HG03439 (cell line): ENCODE data around the gene TRAIP.

Experiments used
- ATAC-seq: cut with Tn5 transposase; IDR thresholded peaks from one replicate; pipeline ENCODE4 v1.9.1; 2021; ENCODE audit warnings: mild to moderate bottlenecking, moderate library complexity; ENCODE audit not compliant: unreplicated experiment

The TRAIP gene

DNA sequence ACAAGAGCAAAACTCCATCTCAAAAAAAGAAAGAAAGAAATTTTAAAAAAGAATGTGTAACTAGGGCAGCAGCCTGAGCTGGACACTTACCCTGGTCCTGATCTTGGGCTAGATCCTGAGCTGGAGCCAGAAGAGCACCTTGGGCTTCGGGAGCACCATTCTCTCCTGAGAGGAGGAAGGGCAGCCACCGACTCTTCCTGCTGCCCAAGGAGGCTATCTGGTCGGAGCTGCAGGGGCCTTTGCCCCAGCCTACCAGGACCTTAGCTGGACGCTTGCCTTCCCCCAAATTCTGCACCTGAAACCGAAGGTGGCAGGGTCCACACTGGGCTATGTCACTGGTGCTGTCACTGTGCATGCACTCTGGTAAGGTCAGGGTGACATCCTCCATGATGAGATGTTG is 20.2 kb upstream of the TRAIP start:
- no peak for ATAC-seq

DNA sequence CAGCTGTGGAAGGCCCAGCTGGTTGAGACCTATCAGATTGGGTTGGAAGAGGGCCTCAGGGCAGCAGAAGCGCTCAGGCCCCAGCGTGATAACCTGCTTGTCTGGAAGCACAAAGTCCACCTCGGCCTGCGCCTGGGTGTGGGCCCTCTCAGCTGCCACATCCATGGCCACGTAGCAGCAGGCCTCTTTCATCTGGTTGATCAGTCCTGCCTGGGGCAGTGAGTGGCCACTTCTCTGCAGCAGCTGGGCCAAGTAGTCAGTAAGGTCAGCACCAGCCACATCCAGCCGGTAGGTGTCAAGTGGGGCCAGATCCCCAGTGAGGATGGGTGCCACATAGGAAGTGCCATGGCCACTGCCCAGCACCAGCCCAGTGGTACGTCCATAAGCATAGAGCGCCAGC is 17.3 kb upstream of the TRAIP start:
- no peak for ATAC-seq

DNA sequence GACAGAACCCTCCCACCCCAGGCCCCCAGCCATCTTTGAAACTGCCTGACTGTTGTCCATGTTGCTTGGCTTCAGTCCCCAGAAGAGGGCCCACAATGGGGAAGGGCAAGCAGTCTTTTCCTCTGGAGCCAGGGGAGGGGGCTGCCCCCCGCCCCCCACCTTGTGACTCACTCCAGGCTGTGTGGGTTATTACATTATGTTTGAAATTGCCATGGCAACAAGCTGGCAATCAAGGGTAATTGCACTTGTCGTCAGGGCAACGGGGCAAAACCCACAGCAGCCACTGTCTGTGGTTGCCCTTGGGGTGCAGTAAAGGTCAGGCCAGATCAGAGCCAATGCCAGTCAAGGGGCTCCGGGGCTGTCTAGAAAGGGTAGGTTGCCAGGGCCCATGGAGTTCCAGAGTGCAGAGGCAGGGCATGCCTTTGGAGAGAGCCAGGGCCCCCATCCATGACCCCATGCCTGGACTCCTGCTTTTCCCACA is 16.5 kb upstream of the TRAIP start:
- no peak for ATAC-seq

DNA sequence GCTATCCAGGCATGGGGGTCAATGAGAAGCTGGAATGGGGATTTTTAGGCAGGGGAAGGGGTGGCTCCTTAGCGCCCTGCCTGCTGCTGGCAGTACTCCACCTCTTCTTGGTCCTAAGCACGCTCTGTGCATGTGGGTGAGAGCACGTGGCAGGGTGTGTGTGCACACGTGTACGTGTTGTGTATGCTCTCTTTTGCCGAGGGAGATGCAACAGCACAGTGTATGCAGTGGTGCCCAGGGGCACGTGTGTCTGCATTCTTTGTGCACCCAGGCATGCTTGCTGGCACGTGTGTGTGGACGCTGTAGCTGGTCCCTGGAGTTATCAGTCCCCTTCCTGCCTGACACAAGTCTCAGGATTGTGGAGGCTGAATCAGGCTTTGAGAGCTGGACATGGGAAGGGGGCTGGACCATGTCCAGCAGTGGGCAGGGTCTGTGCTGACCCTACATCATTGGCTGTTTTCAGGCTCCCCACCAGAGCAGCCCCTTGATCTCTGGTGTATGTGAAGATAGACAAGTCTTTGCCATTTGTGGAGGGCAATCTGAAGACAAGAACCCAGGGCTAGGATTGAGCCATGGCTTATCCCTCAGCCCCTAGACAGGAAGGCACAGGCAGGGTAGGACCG is 15.3 kb upstream of the TRAIP start:
- ATAC-seq, result no peak

DNA sequence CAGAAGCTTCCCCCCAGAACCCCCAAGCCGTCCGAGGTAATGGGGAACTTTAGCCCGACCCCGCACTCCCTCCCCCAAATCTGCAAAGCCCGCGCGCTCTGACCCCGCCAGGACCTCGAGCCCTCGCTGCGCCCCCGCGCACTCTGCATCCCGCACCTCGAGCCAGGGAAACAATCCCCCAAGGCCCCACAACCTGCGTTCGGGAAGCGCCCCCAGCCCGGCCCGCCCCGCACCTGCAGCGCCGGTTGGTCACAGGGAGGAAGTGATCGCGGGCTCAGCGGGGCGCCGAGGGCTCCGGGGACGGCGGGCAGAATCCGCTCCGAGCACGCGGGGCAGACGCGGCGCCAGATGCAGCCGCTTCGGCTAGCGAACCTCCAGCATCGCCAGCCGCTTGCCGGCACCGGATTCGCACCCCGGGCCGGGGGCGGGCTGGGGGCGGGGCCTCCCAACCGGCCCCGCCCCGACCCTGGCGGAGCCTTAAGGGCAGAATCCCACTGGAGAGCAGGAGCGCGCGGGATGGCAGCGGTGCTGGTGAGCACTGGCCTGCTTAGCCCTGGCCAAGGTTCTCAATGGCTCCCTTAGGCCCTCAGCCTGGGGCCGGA is 13.3 kb upstream of the TRAIP start, which contains the start of gene CAMKV:
TSS of gene CAMKV (minus strand) at position 382 of the 602 bp plus-strand sequence. CDS start 7,518 bp downstream, outside the sequence.
- no peak for ATAC-seq

DNA sequence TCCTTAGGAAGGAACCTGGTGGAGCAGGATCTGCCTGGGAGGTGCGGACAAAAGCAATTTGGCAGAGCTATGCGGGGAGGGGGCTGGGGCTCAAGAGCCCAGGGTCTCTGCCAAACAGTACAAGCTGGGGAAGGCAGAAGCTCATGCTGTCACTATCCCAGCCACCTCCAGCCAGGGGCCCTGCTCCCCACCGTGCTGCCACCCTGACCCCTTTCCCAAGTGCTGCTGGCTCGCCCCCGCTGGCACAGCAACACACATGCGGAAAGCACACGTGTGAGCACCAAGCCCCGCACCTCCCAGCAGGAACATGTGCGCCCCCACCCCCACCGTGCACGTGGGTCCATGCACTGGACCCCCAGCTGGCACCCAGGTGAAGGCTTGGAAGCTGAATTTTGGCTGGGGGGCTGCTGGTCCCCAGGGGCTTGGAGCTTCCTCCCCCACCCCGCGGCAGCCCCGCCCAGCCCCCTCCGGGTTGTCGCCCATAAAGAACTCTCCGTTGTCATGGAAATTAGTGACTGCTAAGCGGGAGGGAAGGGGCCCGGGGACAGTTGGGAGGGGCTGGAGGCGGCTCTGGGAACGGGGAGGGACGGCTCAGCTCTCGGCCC is 12.6 kb upstream of the TRAIP start:
- ATAC-seq, result no peak

DNA sequence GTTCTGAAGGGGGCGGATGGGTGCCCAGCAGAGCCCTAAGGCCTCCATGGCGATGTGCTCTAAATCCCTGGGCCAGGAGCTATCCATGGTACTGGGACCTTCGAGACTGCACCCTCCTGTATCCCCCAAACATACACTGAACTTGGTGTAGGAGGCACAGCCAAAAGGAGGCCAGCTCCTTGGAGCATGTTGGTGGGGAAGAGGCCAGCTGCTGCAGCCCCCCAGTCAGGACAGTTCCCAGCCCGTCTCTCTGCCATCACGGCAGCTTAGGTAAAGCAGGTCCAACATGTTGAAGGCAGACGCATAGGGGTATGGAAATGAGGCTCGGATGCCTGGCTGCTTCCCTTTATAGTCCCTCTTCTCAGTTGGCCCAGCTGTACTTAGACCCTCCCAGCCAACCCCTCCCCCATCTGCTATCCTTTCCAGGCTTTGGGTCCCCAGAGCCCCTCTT is 11.5 kb upstream of the TRAIP start:
- ATAC-seq, result no peak

DNA sequence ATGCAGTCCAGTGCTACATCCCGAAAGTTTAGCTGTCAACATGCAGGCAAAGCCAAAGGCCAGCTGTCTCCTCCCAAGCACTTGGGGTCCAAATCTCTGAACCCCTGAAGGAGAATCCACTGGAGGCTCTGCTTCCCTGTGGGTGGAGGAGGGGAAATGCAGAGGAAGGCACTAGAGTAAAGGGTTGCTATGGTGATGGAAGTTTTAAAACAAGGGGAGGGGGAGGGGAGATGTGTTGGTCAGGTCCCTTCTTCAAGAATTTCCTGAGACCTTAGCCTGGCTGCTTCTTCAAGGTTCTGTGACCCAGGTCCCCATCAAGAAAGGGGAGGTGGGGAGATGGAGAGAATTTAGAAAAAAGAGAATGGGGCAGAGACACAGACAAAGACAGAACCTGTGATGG is 11.0 kb upstream of the TRAIP start:
- ATAC-seq, result no peak

DNA sequence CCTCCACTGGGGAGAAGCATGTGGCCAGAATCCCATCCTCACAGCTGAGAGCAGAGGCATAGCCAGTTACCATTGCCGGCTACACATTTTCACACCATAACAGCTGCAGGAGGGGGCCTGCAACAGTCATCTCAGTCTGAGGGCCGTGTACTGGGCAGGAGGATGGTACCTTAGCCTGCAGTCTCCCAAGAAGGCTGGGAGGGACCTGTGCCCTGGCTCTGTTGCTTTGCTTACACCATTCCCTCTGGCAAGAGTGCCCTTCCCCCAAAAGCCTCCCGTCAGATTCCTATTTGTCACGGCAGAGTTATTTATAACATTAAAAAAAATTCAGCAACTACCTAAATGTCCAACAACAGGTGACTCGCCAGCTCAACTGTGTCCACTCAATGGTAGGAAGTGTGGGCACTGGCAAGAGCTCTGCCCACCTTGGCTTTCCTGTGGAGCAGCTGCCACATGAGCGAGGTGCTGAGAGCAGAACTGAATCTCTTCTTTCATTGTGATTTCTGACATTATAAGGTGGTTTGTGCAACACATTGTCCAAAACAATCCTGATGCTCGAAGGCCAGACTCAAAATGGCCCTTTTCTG is 8.9 kb upstream of the TRAIP start:
- no peak for ATAC-seq

DNA sequence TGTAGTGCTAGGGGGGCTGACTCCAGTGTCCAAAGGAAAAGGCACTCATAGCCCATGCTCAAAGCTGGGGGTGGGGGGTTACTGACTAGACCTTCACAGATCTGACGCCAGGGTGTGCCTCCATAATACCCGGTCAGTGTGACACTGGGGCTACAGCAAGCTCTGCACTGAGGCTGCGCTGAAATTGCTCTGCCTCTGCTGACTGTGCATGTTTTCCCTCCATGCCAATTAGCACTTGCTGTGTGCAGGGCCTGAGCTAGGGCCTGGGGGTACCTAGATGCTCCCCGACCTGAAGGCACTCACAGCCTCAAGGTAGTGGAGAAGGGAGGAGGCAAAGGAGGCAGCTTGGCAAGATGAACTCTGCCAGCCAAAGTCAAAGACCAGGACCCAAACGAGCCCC is 8.1 kb upstream of the TRAIP start:
- no peak for ATAC-seq

DNA sequence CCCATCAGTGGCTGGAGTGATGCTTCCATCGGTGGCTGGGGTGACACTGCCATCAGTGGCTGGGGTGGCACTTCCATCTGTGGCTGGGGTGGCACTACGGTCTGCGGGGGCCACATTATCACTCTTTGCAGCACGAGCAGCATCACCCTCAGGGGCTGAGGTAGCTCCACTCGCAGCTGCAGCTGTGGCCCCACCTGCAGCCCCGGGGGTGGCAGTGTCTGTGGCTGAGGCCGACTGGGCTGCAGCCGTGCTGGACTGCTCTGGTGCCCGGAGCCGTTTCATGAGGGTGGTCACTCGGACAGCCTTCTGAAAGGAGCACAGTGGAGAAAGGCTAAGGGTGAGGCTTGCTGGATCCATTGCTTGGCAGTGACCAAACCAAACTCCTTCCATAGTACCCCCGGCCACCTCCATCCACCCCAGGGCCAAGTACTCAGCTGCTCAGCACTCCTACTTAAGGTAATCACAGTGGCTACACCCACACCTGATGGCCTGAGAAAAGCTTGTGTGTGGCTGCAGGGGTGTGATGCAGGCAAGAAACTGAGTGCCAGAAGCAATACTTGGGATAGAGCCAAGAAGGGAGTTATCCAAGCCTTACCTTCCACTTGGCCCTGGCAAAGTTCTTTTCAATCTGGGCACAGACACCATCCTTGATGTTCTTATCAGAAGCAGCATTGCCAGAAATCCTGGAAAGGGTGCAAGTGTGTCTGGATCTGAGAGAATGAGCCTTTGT is 3.4 kb upstream of the TRAIP start:
- ATAC-seq, result no peak

DNA sequence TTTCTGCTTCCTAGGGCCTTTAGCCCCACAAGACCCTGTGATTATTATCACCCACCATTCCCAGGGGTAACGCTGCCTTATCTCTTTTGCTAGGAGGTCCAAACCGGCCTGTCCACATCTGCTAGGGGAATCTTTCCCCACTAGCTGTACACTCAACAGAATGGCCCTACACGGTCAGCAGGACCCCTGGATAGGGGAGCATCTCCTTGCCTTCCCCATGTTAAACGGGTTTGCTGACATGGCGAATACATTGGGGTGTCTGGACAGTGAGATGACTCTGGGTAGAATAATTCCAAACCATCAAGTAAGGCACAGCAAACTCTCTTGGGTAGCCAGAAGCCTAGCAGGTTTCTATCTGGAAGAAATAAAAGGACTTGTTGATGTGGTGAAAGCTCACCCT is 702 bp downstream of the TRAIP start:
- ATAC-seq, result no peak

DNA sequence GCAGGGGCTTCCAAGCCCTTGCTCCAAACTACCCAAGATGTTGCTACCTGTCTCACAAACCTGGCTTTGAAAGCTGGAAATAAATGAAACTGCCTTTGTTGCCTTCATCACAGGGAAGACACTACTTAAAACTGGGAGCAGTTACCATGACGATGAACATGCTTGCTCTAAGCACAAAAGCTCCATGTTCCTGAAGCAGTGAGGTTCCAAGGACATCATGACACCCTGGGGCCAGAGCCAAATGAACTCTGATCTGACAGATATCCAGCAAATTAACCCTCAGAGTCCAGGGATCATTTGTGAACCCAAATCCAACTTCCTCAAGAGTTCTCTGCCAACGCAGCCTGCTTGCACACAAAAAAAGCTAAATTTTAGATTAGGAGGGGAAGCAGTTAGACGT is 10.7 kb downstream of the TRAIP start:
- ATAC-seq, result no peak

DNA sequence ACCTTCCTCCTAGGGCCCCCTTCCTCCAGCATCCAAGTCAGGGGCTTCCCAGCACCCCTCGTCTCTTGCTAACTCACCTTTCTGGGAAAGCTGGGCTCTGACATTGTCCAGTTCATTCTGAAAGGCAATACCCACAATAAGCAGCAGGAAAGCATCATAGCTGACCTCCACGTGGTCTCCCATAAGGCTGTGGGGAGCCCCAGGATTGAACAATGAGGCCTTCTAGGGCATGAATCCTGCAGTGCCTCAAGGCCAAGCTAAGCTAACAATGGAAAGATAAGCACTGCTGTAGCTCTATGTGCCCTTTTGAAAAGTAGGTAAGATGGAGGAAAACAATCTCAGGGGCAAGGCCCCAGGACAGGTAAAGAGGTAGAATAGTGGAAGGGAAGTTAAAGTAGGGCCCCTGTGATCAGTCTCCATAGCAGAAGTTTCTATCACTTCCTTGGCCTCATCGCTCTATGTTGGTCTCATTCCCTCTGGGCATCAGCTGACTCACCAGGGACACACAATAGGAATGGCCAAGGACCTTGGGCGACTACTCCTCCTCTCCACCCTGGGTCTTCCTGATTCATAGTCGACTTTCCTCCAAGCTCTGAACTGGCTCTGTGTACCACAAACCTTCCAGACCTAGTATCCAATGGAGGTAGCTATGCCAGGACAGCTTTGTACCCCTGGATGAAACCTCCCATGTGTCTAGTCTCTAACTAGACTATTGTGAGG is 11.7 kb downstream of the TRAIP start:
- ATAC-seq, result no peak

DNA sequence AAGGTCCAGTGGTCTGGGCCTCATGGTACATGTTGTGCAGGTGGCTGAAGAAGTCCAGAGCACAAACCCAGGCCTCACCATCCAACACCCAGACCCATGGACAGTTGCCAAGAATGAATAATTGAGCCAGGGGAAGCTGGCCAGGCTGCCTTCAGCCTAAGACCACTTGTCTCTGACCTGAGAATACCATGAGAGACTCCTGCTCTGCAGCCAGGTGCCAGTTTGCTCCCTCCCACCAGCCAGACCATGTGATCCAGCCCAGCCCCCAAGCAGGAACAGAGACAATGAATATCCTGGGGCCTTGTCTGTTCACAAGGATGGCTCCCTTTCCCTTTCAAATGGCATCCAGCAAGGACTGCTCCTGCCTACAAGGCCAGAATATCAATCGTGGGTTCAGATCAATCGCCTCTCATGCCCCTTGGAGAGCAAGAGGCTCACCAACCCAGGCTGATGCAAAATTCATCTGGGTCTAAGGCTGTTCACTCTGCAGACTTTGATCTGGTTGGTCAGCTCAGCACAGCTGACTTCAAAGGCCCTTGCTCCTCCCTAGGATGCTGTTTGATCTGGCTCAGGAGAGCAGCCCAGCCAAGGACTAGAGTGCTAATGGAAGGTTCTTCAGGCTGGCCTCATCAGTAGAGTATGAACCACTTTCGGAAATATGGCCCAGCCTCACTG is 13.4 kb downstream of the TRAIP start:
- ATAC-seq, result no peak

DNA sequence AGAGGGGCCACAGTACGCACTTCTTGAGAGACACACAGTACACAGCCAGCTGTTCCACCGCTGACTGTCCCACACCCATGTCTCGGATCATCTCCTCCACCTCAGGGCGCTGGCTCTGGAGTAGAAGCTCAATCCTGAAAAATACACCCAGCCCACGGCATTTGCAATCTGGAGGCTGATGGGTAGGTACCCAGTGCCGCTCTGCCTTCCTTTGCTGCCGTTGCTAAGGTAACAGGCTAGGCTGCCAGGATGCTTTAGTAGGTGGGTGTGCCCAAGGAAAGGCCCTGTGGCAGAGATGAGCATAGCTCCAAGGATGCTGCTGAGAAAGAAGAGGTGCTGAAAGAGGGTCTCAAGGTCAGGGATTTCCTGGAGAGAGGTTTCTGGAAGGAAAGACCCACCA is 14.6 kb downstream of the TRAIP start:
- no peak for ATAC-seq

DNA sequence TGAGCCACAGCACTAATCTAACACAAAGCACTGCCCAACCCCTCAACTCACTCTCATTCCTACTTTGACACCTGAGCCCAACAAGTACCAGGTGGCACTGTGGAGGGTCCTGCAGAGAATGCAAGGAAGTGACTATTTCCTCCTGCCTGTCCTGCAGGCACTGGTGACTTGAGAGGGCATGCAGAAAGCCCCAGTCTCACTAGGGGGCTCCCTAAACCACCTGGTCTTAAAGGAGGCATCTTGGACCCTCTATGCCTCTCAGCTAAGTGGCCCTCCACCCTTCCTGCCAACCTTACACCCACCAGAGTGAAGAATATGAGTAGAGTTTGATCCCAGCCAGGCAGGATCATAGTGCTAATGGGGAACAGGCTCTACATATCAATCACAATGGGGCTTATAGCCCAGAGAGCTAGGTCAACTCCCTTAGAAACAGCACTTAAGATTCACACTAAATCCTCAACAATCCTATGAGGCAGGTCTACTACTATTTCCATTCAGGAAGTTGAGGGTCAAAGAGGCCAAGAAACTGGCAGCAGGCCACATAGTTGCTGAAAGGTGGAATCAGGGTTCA is 15.2 kb downstream of the TRAIP start:
- ATAC-seq, result no peak

DNA sequence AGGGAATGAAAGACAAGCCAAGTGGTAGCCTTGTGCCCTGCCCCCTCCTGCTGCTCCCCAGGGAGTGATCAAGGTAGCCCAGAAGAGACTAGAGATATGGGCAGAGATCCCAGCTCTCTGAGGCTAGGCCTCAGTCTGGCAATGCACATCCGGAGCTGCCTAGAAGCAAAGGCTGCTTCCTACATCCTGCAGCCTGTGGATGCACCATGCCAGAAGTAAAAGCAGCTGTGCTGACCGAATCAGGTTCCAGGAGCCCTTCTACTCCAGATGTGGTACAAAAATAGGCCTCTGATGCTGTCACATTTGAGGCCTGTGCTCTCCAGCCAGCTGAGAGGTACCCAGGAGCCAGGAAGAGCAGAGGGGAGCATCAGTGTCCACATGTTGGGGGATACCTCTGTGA is 16.0 kb downstream of the TRAIP start:
- ATAC-seq, result no peak

DNA sequence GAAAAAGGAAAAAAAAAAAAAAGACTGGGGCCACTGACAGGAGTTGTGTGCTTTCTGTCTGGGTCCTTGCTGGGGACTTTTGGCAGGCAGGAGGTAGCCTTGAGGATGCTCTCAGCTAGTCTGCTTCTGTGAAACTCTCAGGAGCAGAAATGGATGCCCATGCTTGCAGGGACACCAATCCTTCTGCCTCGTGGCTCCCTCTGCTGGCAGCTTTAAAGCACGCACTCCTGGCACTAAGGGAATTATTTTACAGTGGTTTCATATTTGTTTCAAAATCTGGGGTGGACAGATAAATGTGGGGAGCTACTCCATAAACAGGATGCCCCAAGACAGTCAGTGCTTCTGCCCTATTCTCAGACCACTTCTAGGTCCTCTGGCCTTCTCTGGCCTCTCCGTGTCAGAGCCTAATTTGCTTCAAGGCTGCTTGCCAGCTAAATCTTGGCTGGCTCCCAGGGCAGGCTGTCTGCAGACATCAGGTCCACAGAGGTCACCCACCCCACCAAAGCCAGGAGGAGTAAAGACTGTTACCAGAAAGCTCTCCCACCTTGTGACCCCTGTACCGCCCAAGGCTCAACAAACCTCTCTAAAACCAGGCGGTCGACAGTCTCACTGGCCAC is 17.1 kb downstream of the TRAIP start:
- ATAC-seq, result no peak
